ENCODE results near the gene GIMAP8.

GRCh38 chr7:150417239-150417638 lies 33.2 kb upstream of the GIMAP8 start:
- TF ChIP-seq CTCF (IDR thresholded peaks at IDR 0.05), result no peak
- no peak for TF ChIP-seq POLR2A (IDR thresholded peaks at IDR 0.05)
